Mesothelial cell of epicardium (in vitro differentiated cells): ENCODE results near the gene PTDSS2. TPM values are rescaled to one million over a fixed set of nuclear protein-coding genes. Genes with fewer than 3 reads are reported as not detected.

Source experiments
- DNase-seq, 2 experiments: peaks; one replicate each; pipeline ENCODE4 v3.0.0; 2021; ENCODE audit warnings: low spot score in 2 of 2; ENCODE audit not compliant: unreplicated experiment in 2 of 2
- H3K27ac Mint-ChIP-seq: 2 replicates; pipeline ENCODE4 v1.8.0; 2021; ENCODE audit warnings: mixed read lengths
- H3K27me3 Mint-ChIP-seq: 2 replicates; pipeline ENCODE4 v1.8.0; 2021; ENCODE audit warnings: low read depth, mixed read lengths
- H3K36me3 Mint-ChIP-seq: 2 replicates; pipeline ENCODE4 v1.8.0; 2021; ENCODE audit warnings: mixed read lengths
- H3K4me1 Mint-ChIP-seq: 2 replicates; pipeline ENCODE4 v1.8.0; 2021; ENCODE audit warnings: mixed read lengths
- H3K4me3 Mint-ChIP-seq: 2 replicates; pipeline ENCODE4 v1.8.0; 2021; ENCODE audit warnings: mild to moderate bottlenecking, moderate library complexity, mixed read lengths
- H3K9me3 Mint-ChIP-seq: 2 replicates; pipeline ENCODE4 v1.8.0; 2021; ENCODE audit warnings: mixed read lengths
- CTCF ChIP-seq: fragments of 200-600 bp; sonication (generic); IDR thresholded peaks from one replicate; pipeline ENCODE4 v1.5.0; 2021; ENCODE audit warnings: antibody characterized with exemption; ENCODE audit not compliant: unreplicated experiment
- total RNA-seq: library from RNA; stranded (reverse); gene quantifications from 3 replicates; pipeline ENCODE4 v1.2.1, GENCODE V29; 2021

PTDSS2 gene
- total RNA-seq, 1 donor from 2014 or later = 49.7 TPM

GRCh38 chr11:494761-495536 is 44.9 kb downstream of the PTDSS2 start:
- H3K4me1 Mint-ChIP-seq = no peaks in the 10 kb centered on the region

GRCh38 chr11:495537-495931 is 45.5 kb downstream of the PTDSS2 start:
- no peak for DNase-seq
- Mint-ChIP-seq H3K4me3 (no peak overlapping the region), H3K27me3 (no peaks in the 10 kb centered on the region), H3K36me3 (peaks cover 32% of the 10 kb centered on the region), H3K9me3 (peaks cover 4% of the 10 kb centered on the region), H3K4me1 (no peaks in the 10 kb centered on the region), H3K27ac (no peak overlapping the region)
- no peak for TF ChIP-seq CTCF

More at GRCh38 chr11:494761-495536, 44.9 kb downstream of the PTDSS2 start:
- DNase-seq = no peak
- no peak for TF ChIP-seq CTCF
- peaks cover 32% of the 10 kb centered on the region for H3K36me3 Mint-ChIP-seq
- peaks cover 4% of the 10 kb centered on the region for H3K9me3 Mint-ChIP-seq
- no peak overlapping the region for H3K27ac Mint-ChIP-seq
- no peak overlapping the region for H3K4me3 Mint-ChIP-seq
- no peaks in the 10 kb centered on the region for H3K27me3 Mint-ChIP-seq

- TF ChIP-seq CTCF = no peak
- Mint-ChIP-seq H3K36me3 (peaks cover 34% of the 10 kb centered on the region), H3K9me3 (peaks cover 4% of the 10 kb centered on the region), H3K4me1 (no peaks in the 10 kb centered on the region), H3K27me3 (no peaks in the 10 kb centered on the region), H3K27ac (no peak overlapping the region), H3K4me3 (no peak overlapping the region)
- no peak for DNase-seq
These were observed 46.9 kb downstream of the PTDSS2 start for GRCh38 chr11:496834-497564.

GRCh38 chr11:497565-498296 is 47.7 kb downstream of the PTDSS2 start:
- no peak overlapping the region for H3K4me3 Mint-ChIP-seq
- no peak for TF ChIP-seq CTCF
- H3K36me3 Mint-ChIP-seq = peaks cover 33% of the 10 kb centered on the region
- H3K9me3 Mint-ChIP-seq = peaks cover 4% of the 10 kb centered on the region
- H3K27me3 Mint-ChIP-seq = no peaks in the 10 kb centered on the region
- DNase-seq = no peak
- no peaks in the 10 kb centered on the region for H3K4me1 Mint-ChIP-seq
- no peak overlapping the region for H3K27ac Mint-ChIP-seq

- Mint-ChIP-seq H3K36me3 (peaks cover 33% of the 10 kb centered on the region), H3K9me3 (peaks cover 4% of the 10 kb centered on the region)
These were observed 48.5 kb downstream of the PTDSS2 start for GRCh38 chr11:498297-499181.

More at GRCh38 chr11:498297-499181, 48.5 kb downstream of the PTDSS2 start:
- no peak overlapping the region for H3K27ac Mint-ChIP-seq
- no peak for DNase-seq
- no peak overlapping the region for H3K4me3 Mint-ChIP-seq
- H3K27me3 Mint-ChIP-seq = no peaks in the 10 kb centered on the region
- no peaks in the 10 kb centered on the region for H3K4me1 Mint-ChIP-seq
- TF ChIP-seq CTCF = no peak
